HFFc6 (cell line): Measurements from ENCODE around the gene CHFR. TPM values are rescaled to one million over a fixed set of nuclear protein-coding genes. Genes with fewer than 3 reads are reported as not detected.
A peak's percentile ranks its signal among the peaks of the same experiment; 100 is the strongest.

Source experiments
- DNase-seq: peaks from one replicate; pipeline ENCODE4 v3.0.0-alpha.2; 2018
- H3K27ac Mint-ChIP-seq: 2 replicates; pipeline ENCODE4 v1.8.0; 2020; ENCODE audit warnings: mild to moderate bottlenecking, mixed read lengths
- H3K27me3 Mint-ChIP-seq: 2 replicates; pipeline ENCODE4 v1.8.0; 2021; ENCODE audit warnings: mild to moderate bottlenecking, moderate library complexity, mixed read lengths; ENCODE audit not compliant: insufficient read depth
- H3K36me3 Mint-ChIP-seq: 2 replicates; pipeline ENCODE4 v1.8.0; 2021; ENCODE audit warnings: low read depth, mixed read lengths
- H3K4me1 Mint-ChIP-seq: 2 replicates; pipeline ENCODE4 v1.8.0; 2020; ENCODE audit warnings: low read depth, mixed read lengths
- H3K4me3 Mint-ChIP-seq: 2 replicates; pipeline ENCODE4 v1.8.0; 2020; ENCODE audit warnings: mild to moderate bottlenecking, moderate library complexity, mixed read lengths
- H3K9me3 Mint-ChIP-seq: 2 replicates; pipeline ENCODE4 v1.8.0; 2020; ENCODE audit warnings: mild to moderate bottlenecking, mixed read lengths
- CTCF ChIP-seq: fragments of 200-600 bp; sonication (generic); IDR thresholded peaks from 2 replicates; pipeline ENCODE4 v1.5.0; 2021; ENCODE audit warnings: antibody characterized with exemption, mild to moderate bottlenecking
- total RNA-seq, 6 experiments: library from RNA; stranded (reverse); fragmentation: NEBNext Ultra II Directional; extraction: Animal tissue kit (Norgen Biotek cat#: 25700); gene quantifications; 2 replicates in 1 of 6; 3 replicates in 5 of 6; pipeline ENCODE4 v1.2.3, GENCODE V29; 2021

CHFR gene
- total RNA-seq, 6 experiments from 2014 or later = 23.1 to 30.0 (median 26.2) TPM

GRCh38 chr12:132788375-132789098, 98.9 kb downstream of the CHFR start:
- no peak overlapping the region for H3K4me3 Mint-ChIP-seq
- TF ChIP-seq CTCF = no peak

GRCh38 chr12:132787877-132788276, 99.5 kb downstream of the CHFR start:
- Mint-ChIP-seq H3K4me1 (no peaks in the 10 kb centered on the region), H3K4me3 (no peak overlapping the region), H3K27ac (peak overlapping the region; percentile 24; the same call in 1 of the 2 replicates), H3K9me3 (no peaks in the 10 kb centered on the region), H3K27me3 (peaks cover 10% of the 10 kb centered on the region), H3K36me3 (peaks cover 53% of the 10 kb centered on the region)
- TF ChIP-seq CTCF = no peak
- DNase-seq = no peak

More at GRCh38 chr12:132788375-132789098, 98.9 kb downstream of the CHFR start:
- Mint-ChIP-seq H3K4me1 (no peaks in the 10 kb centered on the region), H3K27me3 (peaks cover 10% of the 10 kb centered on the region), H3K27ac (0 out of 2 replicates have a peak overlapping the region, but pooled peaks have one; percentile 24), H3K9me3 (no peaks in the 10 kb centered on the region), H3K36me3 (peaks cover 53% of the 10 kb centered on the region)
- no peak for DNase-seq

GRCh38 chr12:132786192-132786591, 101.2 kb downstream of the CHFR start:
- no peak overlapping the region for H3K4me3 Mint-ChIP-seq
- TF ChIP-seq CTCF = no peak
- no peaks in the 10 kb centered on the region for H3K9me3 Mint-ChIP-seq
- peaks cover 47% of the 10 kb centered on the region for H3K36me3 Mint-ChIP-seq
- H3K27ac Mint-ChIP-seq = no peak overlapping the region
- H3K27me3 Mint-ChIP-seq = peaks cover 11% of the 10 kb centered on the region
- no peaks in the 10 kb centered on the region for H3K4me1 Mint-ChIP-seq
- DNase-seq = no peak

- no peaks in the 10 kb centered on the region for H3K4me1 Mint-ChIP-seq
- H3K27me3 Mint-ChIP-seq = peaks cover 14% of the 10 kb centered on the region
- H3K36me3 Mint-ChIP-seq = peaks cover 57% of the 10 kb centered on the region
- TF ChIP-seq CTCF = no peak
- peak overlapping the region; percentile 27; the same call in 1 of the 2 replicates for H3K27ac Mint-ChIP-seq
- H3K4me3 Mint-ChIP-seq = no peak overlapping the region
- no peaks in the 10 kb centered on the region for H3K9me3 Mint-ChIP-seq
- no peak for DNase-seq
Observed at GRCh38 chr12:132784580-132784979, 102.8 kb downstream of the CHFR start.

- Mint-ChIP-seq H3K36me3 (peaks cover 54% of the 10 kb centered on the region), H3K9me3 (no peaks in the 10 kb centered on the region), H3K4me3 (no peak overlapping the region), H3K27ac (peak overlapping the region; percentile 11; the same call in 1 of the 2 replicates), H3K27me3 (peaks cover 14% of the 10 kb centered on the region), H3K4me1 (no peaks in the 10 kb centered on the region)
- no peak for DNase-seq
- no peak for TF ChIP-seq CTCF
Observed at GRCh38 chr12:132783917-132784531, 103.4 kb downstream of the CHFR start.

Other genes with a start within 250 kb of the CHFR start
- gene POLE, start 200.3 kb downstream of the CHFR start, total RNA-seq = 10 to 100 TPM; 19.4 to 35.5 (median 29.3) TPM
- 10 to 100 TPM; 19.8 to 22.6 (median 21.9) TPM for gene PXMP2, start 200.0 kb downstream of the CHFR start, total RNA-seq
- 10 to 100 TPM; 33.5 to 46.0 (median 39.2) TPM for gene PGAM5, start 176.8 kb downstream of the CHFR start, total RNA-seq
- gene ANKLE2, start 125.8 kb downstream of the CHFR start, total RNA-seq = 10 to 100 TPM; 43.7 to 54.6 (median 47.2) TPM
- 100 to 1,000 TPM; 108 to 121 (median 115) TPM for gene GOLGA3, start 58.7 kb downstream of the CHFR start, total RNA-seq
- 10 to 100 TPM in 1 of 6 experiments, 1 to 10 TPM in 5; 6.2 to 11.8 (median 7.6) TPM for gene ZNF605, start 68.7 kb upstream of the CHFR start, total RNA-seq
- gene ZNF26, start 98.8 kb upstream of the CHFR start, total RNA-seq = 1 to 10 TPM; 5.9 to 6.6 (median 6.1) TPM
- gene ZNF84, start 149.9 kb upstream of the CHFR start, total RNA-seq = 10 to 100 TPM in 4 of 6 experiments, 1 to 10 TPM in 2; 9.2 to 13.0 (median 11.3) TPM
- 1 to 10 TPM; 7.7 to 9.5 (median 7.9) TPM for gene ZNF140, start 193.3 kb upstream of the CHFR start, total RNA-seq
- under 1 TPM; 0.59 to 0.70 (median 0.62) TPM for gene ZNF891, start 242.7 kb upstream of the CHFR start, total RNA-seq
- gene ZNF10, start 243.0 kb upstream of the CHFR start, total RNA-seq = 1 to 10 TPM; 3.6 to 4.8 (median 4.1) TPM